ENCODE results near the gene NDUFS8.

DNA sequence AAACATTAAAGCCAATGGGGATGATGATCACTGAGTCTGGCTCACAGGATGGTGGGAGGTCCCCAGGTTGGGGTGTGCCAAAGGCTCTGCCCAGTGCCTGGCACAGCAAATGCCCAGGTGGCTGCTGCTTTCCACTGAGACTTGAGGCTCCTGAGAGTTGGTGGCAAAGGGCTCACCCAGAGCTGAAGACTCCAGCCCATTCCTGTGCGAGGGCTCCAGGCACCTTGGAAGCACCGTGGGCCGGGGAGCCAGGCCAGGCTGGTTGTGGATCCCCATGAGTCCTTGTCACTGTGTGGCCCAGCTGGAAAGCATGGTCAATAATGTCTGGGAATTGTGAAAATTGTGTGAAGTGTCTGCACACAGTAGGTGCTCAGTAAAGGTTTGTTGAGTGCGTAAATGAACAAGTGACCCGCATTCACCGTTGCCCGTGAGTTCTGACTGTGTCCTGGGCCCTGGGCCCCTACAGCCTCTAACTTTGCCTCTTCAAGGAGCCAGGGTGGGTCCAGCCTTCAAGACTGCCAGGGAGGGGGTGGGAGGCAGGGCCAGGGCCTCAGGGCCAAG is 23.8 kb upstream of the NDUFS8 start:
- TF ChIP-seq POLR2AphosphoS5 (IDR thresholded peaks at IDR 0.05), result no peak
- TF ChIP-seq, protein P1, sequence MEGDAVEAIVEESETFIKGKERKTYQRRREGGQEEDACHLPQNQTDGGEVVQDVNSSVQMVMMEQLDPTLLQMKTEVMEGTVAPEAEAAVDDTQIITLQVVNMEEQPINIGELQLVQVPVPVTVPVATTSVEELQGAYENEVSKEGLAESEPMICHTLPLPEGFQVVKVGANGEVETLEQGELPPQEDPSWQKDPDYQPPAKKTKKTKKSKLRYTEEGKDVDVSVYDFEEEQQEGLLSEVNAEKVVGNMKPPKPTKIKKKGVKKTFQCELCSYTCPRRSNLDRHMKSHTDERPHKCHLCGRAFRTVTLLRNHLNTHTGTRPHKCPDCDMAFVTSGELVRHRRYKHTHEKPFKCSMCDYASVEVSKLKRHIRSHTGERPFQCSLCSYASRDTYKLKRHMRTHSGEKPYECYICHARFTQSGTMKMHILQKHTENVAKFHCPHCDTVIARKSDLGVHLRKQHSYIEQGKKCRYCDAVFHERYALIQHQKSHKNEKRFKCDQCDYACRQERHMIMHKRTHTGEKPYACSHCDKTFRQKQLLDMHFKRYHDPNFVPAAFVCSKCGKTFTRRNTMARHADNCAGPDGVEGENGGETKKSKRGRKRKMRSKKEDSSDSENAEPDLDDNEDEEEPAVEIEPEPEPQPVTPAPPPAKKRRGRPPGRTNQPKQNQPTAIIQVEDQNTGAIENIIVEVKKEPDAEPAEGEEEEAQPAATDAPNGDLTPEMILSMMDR (IDR thresholded peaks at IDR 0.05), result no peak
